Glutamatergic neuron (in vitro differentiated cells): ENCODE measurements around the gene EEF2K. TPM values are rescaled to one million over a fixed set of nuclear protein-coding genes. Genes with fewer than 3 reads are reported as not detected.

Experiments
- DNase-seq: peaks from one replicate; pipeline ENCODE4 v3.0.0; 2022
- H3K27ac Mint-ChIP-seq: one replicate; pipeline ENCODE4 v1.8.0; 2020; ENCODE audit warnings: mild to moderate bottlenecking, mixed read lengths, inconsistent platforms; ENCODE audit not compliant: unreplicated experiment
- H3K27me3 Mint-ChIP-seq: one replicate; pipeline ENCODE4 v1.8.0; 2020; ENCODE audit warnings: mild to moderate bottlenecking, moderate library complexity, mixed read lengths, inconsistent platforms; ENCODE audit not compliant: unreplicated experiment
- H3K36me3 Mint-ChIP-seq: one replicate; pipeline ENCODE4 v1.8.0; 2020; ENCODE audit warnings: mild to moderate bottlenecking, mixed read lengths, inconsistent platforms; ENCODE audit not compliant: unreplicated experiment
- H3K4me1 Mint-ChIP-seq: one replicate; pipeline ENCODE4 v1.8.0; 2020; ENCODE audit warnings: mild to moderate bottlenecking, low read depth, mixed read lengths, inconsistent platforms; ENCODE audit not compliant: unreplicated experiment
- H3K4me3 Mint-ChIP-seq: one replicate; pipeline ENCODE4 v1.8.0; 2020; ENCODE audit warnings: mild to moderate bottlenecking, mixed read lengths, inconsistent platforms; ENCODE audit not compliant: unreplicated experiment
- H3K9me3 Mint-ChIP-seq: one replicate; pipeline ENCODE4 v1.8.0; 2020; ENCODE audit warnings: mild to moderate bottlenecking, moderate library complexity, mixed read lengths, inconsistent platforms; ENCODE audit not compliant: unreplicated experiment
- total RNA-seq: library from RNA; stranded (reverse); fragmentation: NEBNext Ultra II Directional; extraction: Animal tissue kit (Norgen Biotek cat#: 25700); gene quantifications from one replicate; pipeline ENCODE4 v1.2.1, GENCODE V29; 2021; ENCODE audit not compliant: unreplicated experiment
- TF ChIP-seq, protein P1 (sequence below): fragments of 200-600 bp; sonication (generic); IDR thresholded peaks from one replicate; pipeline ENCODE4 v1.5.0; 2021; ENCODE audit not compliant: partially characterized antibody, unreplicated experiment

Gene EEF2K
- total RNA-seq, 1 donor from 2014 or later = 40.2 TPM

DNA sequence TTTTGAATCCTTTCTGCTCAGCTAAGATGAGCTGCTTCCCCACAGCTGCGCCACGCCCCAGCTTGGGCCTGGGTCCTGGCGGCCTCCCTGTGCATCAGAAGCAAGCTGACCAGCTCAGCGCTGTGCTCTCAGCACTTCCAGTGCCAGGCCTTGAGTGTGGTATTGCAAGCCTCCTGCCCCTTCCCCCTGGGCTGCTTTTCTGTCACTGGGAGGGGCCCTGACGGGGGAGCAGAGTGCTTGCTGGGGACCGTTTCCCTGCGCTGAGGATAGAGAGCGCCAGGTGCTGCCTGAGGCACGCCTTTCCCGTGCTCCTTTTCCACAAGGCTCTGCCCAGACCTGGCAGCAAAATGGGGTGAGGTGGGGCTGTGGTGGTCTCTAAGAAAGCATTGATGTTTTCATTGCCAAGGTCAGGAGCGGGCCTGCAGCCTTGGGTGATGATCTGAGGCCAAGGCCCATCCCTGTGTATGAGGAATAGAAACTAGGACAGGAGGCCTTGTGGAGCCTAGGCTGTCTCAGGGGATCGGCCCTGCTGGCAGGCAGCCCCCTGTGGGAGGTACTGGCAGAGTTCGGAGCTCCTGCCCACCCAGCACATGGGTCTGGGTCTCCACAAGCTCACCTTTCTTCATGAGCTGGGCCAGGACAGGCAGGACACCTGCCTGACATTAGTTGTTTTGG lies 120.8 kb downstream of the EEF2K start:
- peaks cover 4% of the 10 kb centered on the region for H3K27me3 Mint-ChIP-seq
- H3K27ac Mint-ChIP-seq = no peak overlapping the region
- H3K36me3 Mint-ChIP-seq = no peaks in the 10 kb centered on the region
- H3K4me1 Mint-ChIP-seq = peaks cover under 1% of the 10 kb centered on the region
- TF ChIP-seq, protein P1, sequence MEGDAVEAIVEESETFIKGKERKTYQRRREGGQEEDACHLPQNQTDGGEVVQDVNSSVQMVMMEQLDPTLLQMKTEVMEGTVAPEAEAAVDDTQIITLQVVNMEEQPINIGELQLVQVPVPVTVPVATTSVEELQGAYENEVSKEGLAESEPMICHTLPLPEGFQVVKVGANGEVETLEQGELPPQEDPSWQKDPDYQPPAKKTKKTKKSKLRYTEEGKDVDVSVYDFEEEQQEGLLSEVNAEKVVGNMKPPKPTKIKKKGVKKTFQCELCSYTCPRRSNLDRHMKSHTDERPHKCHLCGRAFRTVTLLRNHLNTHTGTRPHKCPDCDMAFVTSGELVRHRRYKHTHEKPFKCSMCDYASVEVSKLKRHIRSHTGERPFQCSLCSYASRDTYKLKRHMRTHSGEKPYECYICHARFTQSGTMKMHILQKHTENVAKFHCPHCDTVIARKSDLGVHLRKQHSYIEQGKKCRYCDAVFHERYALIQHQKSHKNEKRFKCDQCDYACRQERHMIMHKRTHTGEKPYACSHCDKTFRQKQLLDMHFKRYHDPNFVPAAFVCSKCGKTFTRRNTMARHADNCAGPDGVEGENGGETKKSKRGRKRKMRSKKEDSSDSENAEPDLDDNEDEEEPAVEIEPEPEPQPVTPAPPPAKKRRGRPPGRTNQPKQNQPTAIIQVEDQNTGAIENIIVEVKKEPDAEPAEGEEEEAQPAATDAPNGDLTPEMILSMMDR = no peak
- H3K9me3 Mint-ChIP-seq = no peaks in the 10 kb centered on the region
- H3K4me3 Mint-ChIP-seq = no peak overlapping the region
- no peak for DNase-seq

DNA sequence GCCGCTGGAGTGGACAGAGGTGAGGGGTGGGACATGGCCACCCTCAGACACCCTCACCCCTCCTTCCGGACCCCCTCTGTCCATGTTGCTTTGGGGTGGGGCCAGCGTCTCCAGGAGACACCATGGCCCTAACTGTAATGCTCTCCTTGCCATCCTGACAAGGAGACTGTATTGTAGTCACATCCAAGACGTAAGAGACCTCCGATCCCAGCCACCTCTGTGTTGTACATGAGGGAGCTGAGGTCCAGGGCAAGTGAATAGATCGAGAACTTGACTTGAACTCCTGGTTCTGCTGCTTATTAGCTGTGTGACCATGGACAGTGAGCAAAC lies 121.3 kb downstream of the EEF2K start:
- no peaks in the 10 kb centered on the region for H3K9me3 Mint-ChIP-seq
- H3K36me3 Mint-ChIP-seq = no peaks in the 10 kb centered on the region

DNA sequence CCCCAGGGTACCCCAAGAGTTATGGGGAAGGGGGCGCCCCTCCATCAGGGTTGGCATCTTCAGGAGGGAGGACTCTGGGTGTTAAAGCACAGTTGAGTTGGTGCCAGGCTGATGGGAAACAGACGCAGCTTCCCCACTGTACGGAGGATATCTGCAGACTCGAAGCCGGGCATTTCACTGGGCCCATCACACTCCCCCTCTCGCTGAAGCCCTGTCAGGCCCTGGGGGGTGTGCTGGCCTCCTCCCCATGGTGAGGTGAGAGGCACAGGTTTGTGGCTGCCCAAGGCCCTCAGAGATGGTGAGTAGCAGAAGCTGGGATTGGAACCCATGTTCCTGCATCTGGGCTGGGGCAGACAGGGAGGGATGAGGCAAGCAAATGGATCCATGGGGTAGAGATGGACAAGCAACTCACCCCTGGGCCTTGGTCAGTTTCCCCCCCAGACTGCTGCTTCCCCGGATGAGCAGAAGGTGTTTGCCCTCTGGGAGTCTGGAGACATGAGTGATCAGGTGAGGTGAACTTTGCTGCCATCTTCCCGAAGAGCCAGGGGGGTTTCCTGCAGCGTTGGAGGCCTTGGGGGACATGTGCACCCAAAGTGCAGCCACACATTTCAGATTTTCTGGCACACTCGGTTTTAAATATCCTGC lies 122.1 kb downstream of the EEF2K start:
- DNase-seq = no peak
- Mint-ChIP-seq H3K4me3 (no peak overlapping the region), H3K36me3 (no peaks in the 10 kb centered on the region), H3K9me3 (no peaks in the 10 kb centered on the region), H3K27ac (no peak overlapping the region), H3K27me3 (peaks cover 2% of the 10 kb centered on the region), H3K4me1 (no peaks in the 10 kb centered on the region)
- TF ChIP-seq, protein P1 = no peak

More for the DNA sequence above, 121.3 kb downstream of the EEF2K start:
- H3K27ac Mint-ChIP-seq = no peak overlapping the region
- TF ChIP-seq, protein P1 = no peak
- peaks cover 4% of the 10 kb centered on the region for H3K27me3 Mint-ChIP-seq
- no peak for DNase-seq
- no peaks in the 10 kb centered on the region for H3K4me1 Mint-ChIP-seq
- no peak overlapping the region for H3K4me3 Mint-ChIP-seq

DNA sequence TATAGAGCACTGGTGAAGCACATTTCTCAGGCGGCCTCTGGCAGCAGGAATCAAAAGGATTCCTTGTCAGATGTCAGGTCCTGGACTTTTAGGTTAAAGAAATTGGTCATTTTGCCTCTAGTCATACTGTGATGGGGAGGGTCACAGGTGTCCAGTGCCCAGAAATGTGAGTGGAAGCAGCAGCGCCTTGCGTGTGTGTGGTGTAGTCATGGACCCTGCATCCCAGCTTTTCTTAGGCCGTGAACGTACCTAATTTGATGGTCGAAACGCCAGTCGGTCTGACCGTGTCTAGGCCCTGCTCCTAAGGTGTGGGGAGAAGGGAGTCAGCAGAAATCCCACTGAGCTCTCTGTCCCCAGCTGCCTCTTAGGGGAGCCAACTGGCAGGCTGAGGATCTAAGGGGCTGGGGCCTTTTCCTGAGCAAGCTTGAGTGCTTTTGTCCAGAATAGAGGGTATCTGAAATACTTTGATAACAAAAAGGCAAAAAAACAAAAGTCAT lies 123.2 kb downstream of the EEF2K start:
- DNase-seq = no peak
- Mint-ChIP-seq H3K27me3 (peaks cover 2% of the 10 kb centered on the region), H3K27ac (no peak overlapping the region), H3K4me3 (no peak overlapping the region), H3K36me3 (no peaks in the 10 kb centered on the region), H3K4me1 (no peaks in the 10 kb centered on the region), H3K9me3 (no peaks in the 10 kb centered on the region)
- TF ChIP-seq, protein P1 = no peak

DNA sequence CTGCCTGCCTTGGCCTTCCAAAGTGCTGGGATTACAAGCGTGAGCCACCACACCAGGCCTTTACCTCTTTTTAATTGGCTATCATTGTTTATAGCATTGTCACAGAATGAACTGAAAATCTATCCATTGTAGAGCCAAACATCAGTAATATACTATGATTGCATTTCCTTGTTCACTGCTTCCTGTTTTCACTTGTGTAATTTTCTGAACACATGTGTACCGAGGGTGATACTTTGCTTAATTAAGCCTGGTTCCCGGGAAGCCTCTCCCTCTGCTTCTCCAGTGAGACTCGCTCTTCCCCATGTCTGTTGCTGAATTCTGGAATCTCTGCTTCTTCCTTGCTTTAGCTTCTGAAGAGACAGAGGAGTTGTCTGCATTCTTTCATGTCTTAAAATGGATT lies 124.2 kb downstream of the EEF2K start:
- DNase-seq = no peak
- no peak overlapping the region for H3K27ac Mint-ChIP-seq
- H3K4me1 Mint-ChIP-seq = no peaks in the 10 kb centered on the region
- H3K9me3 Mint-ChIP-seq = peaks cover under 1% of the 10 kb centered on the region
- peaks cover 2% of the 10 kb centered on the region for H3K27me3 Mint-ChIP-seq
- TF ChIP-seq, protein P1 = no peak
- H3K36me3 Mint-ChIP-seq = peaks cover 6% of the 10 kb centered on the region
- H3K4me3 Mint-ChIP-seq = no peak overlapping the region
